Kidney tubule cell (primary cell): Measurements from ENCODE around the gene SPATA9.

Experiments used
- DNase-seq: peaks from one replicate; pipeline ENCODE4 v3.0.0-alpha.2; 2018; ENCODE audit warnings: low spot score

The SPATA9 gene

GRCh38 chr5:95682891-95683290 lies at the start of gene SPATA9:
Gene SPATA9 (minus strand): TSS chr5:95682991. CDS start chr5:95682854, 137 bp downstream.
- DNase-seq, result no peak

- peak; percentile 56 for DNase-seq
Measured at GRCh38 chr5:95731571-95732554, 49.1 kb upstream of the SPATA9 start.

DNA sequence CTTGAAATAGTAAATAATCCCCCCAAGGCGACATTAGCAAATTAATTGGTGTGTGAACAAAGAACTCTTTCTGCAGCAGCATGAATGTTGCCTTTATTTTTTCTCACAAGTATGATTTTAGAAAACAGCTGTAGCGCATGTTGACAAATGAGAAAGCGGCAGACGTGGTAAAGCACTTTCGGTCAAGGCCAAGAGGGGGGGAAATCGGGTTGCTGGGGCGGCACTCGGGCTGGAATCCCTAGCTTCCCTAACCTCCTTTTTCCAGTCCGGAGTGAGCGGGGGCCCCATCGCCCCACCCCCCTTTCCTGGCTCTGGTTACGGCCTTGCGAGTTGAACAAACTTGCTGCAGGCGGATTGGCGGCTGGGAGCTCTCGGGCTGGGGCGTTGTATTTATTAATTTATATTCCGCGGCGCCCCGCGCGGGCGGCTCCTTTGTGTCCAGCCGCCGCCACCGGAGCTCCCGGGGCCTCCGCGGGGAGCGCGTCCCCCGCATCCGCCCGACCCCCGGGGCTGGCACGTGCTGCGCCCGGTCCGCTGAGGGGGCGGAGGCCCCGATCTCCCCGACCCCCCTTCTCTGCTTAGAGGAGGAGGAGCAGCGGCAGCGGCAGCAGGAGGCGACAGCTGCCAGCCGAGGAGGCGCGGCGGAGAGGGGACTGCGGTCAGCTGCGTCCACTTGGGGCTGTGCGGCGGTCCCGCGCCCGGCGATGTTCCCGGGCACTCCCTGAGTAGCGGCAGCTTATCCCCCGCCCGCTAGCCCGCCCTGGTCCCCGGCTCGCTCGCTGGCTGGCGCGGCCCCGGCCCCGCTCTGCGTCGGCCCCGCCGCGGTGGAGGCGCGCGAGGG lies 48.2 kb upstream of the SPATA9 start, which contains the start of gene RHOBTB3:
Gene RHOBTB3 (plus strand): TSS at position 607 of the 841 bp plus-strand sequence. CDS start 347 bp downstream, outside the sequence.
- peak; percentile 88 for DNase-seq

DNA sequence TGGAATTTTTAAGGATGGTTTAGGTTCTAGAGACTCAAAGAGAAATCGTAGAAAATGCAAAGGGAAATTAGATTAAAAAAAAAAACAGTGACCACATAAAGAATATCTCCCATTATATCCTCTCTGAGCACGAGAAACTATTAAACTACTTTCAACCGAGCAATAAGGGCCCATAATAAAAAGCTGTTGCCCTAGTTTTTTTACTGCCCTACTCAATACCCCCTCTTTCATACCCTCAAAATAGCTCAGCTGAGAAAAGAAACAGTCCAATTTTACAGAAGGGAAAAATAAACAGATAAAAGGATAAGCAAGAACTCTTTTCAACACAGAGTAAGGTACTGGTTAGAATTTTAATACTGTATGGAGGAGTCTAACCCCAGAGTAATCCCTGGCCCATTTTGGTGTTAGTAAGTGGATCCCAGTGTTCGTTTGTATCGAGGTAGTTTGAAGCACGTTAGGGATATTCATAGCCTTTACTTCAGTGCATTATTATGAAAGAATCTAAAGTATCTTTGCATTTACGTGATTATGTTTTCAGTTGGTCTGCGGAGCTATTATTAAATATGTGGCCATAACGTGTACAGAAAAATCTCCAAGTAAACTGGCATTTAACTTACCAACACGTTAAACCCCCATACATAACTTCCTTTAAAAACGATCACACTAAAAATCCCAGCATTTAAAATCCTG lies 47.4 kb upstream of the SPATA9 start:
- no peak for DNase-seq

DNA sequence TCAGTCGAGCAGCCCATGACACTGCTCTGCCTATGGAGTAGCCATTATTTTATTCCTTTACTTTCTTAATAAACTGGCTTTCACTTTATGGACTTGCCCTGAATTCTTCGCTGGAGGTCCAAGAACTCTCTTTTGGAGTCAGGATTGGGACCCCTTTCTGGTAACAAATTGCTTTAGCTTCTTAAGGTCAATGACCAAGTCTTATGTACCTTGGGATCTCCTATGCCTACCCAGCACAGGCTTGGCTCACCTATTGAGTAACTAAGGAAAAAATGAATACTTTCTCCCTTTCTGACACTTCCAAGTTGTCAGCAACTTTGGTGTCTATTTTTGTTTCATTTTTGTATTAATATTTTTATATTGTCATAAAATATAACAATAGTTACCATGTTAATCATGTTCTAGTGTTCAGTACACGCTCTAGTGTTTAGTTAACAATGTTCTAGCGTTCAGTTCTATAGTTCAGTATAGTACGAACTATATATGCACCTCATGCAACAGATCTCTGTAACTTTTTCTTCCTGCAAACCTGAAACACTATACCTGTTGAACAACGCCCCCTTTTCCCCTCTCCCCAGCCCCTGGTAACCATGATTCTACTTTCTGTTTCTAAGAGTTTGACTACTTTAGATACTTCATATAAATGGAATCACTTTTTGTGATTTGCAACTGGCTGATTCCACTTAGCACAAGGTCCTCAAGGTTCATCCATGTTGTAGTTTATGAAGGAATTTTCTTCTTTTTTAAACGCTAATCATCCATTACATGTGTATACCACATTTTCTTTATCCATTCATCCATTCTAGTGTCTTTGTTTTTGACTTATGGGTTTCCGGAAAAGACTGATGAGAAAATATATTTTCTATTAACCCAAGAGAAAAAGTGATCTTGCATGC lies 46.6 kb upstream of the SPATA9 start:
- no peak for DNase-seq

DNA sequence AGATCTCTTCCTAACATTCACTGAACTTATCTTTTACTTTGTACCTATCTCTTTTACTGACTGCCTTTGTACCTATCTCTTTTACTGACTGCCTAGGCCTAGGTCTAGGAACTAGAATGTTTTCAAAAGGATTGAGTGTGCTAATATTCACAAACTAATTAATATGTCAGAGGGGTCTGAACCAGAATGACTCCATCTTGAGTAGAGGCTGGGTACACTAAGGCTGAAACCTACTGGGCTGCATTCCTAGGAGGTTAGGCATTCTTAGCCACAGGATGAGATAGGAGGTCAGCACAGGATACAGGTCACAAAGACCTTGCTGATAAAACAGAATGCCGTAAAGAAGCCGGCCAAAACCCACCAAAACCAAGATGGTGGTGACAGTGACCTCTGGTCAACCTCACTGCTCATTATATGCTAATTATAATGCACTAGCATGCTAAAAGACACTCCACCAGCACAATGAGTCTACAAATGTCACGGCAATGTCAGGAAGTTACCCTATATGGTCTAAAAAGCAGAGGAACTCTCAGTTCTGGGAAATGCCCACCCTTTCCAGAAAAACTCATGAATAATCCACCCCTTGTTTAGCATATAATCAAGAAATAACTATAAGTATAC lies 45.8 kb upstream of the SPATA9 start:
- peak; percentile 53 for DNase-seq

- DNase-seq, result peak; percentile 22
Measured at GRCh38 chr5:95727764-95728191, 45.0 kb upstream of the SPATA9 start.

GRCh38 chr5:95726811-95727763 lies 44.3 kb upstream of the SPATA9 start:
- DNase-seq, result no peak

DNA sequence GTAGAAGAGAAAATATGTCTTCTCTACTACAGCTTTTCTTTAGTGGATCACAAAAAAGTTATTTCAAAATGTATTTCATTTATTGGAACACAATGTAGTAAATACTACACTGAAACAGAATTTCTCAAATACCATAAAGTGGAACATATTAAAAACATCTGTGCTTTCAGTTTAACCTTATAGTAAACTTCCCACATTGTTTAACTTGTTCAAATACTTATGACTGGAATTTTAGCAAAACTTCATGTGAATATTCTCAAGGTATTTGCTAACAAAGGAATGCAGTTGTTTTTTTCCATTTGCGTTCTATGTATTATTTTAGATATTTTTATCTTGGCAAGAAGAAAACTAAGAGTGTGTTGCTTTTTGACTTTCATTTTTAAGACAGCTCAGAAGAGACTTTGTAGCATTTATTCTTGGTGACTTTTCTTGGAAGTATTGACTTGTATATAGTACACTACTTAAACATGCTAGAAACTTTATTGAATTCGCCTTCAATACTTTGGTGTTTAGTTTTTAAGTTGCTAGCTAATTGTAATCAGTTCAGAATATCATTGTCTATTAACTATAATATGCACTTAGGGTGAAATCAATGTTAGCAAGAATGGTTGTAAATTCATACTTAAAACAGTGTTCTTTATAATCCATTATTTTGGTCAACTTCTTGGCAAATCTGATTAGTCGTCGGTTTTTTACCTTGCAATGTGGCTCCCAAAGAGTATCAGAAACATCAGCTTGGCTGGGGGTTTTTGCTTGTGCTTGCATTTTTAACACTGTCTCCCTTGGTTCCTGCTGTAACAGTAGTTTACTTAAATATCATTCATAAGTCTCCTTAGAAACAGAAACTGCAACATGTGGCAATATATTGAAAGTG lies 43.4 kb upstream of the SPATA9 start:
- no peak for DNase-seq

DNA sequence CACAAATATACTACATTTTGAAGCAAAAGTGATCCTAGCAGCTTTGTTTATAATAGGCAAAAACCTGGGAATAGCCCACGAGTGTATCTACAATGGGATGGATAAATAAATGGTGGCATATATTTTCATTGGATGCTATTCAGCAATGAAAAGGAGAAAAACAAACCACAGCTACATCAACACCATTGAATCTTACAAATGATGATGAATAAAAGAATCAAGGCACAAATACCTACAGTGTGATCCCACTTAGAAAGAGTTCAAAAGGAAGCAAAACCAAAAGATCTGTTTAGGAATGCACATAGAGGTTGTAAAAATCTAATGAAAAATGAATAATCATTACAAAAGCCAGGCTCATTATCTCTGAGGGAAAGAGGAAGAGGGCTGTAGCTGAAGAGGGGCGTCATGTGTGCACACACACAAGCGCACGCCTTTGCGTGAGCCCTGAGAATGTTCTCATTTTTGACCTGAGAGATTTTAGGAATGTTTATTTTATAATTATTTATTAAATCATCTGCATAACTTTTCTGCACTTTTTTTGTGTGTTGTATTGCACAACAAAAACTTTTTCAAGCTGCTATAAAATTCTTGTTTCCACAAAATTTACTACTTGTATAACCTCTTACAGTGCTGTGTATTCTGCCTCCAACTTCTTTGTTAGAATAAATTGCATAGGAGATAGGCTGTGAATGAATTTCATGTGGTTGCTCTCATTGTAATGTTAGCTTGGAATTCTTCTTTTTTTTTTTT lies 42.5 kb upstream of the SPATA9 start:
- no peak for DNase-seq

DNA sequence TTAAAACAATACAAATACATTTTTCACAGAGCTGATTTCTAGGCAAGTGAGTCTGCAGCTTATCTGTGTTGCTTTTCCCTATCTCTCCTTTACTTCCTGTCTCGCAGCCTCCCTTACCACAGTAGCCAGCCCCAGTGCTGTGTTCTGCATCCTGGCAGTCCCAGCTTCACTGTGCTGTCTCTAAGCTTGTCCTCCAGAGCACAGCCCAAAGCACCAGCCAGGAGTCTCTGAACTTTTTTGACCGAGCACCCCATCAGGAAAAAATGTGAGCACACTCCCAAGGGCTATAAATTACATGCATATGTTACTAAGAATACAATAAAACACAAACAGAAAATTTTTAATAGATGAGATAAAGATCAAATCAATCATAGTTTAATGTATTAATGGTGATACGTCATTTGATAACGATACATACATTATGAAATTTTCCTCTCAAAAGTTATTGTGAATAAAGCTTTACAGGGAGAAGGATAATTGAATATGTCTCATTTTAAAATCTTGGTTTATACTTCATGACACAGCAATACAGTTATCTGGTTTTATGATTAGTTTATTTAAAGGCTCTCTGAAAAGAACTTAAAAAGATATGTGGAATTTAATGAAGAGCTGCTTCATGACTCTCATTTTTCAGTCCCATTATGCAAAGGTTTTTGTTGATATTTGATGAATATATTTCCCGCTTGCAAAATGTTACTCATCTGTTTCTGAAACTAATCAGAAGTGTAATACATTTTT lies 41.0 kb upstream of the SPATA9 start:
- DNase-seq, result no peak

- no peak for DNase-seq
Measured at GRCh38 chr5:95721582-95722295, 38.9 kb upstream of the SPATA9 start.

GRCh38 chr5:95720094-95720786 lies 37.4 kb upstream of the SPATA9 start:
- no peak for DNase-seq

- no peak for DNase-seq
Measured at GRCh38 chr5:95718738-95719137, 35.9 kb upstream of the SPATA9 start.

DNA sequence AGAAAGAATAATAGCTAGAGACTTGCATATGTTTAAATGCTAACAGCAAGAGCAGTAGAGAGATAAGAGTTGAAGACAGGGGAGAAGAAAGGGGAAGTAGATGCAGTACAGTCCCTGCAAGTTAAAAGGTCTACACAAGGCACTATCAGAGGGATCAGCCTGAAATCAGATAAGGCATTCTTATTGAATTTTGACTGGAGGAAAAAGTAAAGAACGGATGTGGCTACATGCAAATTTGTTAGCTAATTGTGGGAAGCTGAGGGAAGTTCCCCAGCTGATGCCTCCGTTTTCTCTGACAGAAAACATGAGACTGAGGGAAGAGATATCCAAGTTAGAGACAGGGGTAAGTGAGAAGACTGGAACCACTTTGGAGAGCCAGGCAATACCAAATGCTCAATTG lies 35.4 kb upstream of the SPATA9 start:
- no peak for DNase-seq

GRCh38 chr5:95717439-95717838 lies 34.6 kb upstream of the SPATA9 start:
- DNase-seq, result no peak
